T-cell (primary cell): ENCODE data around the gene ELL. TPM values are rescaled to one million over a fixed set of nuclear protein-coding genes. Genes with fewer than 3 reads are reported as not detected.

Experiments used
- ATAC-seq, 4 experiments: fragments of 200-7000 bp in 3 of 4; fragments of 150-1000 bp in 1 of 4; cut with Tn5 transposase; replicated peaks in 1 of 4; 1 replicate in 3 of 4; 2 replicates in 1 of 4; pipeline ENCODE4 v1.10.0; 2021; ENCODE audit warnings: moderate library complexity in 3 of 4, mild to moderate bottlenecking in 2 of 4, moderate number of reproducible peaks in 1 of 4
- CTCF ChIA-PET, 2 donors: fragments of 300-600 bp; sonication (Branson Sonifier 250); formaldehyde crosslinking; loops; one replicate each; lab custom pipeline; 2022; ENCODE audit warnings: antibody characterized with exemption in 2 of 2; lab: Charles Lee
- POLR2A ChIA-PET, 2 donors: fragments of 300-600 bp; sonication (Branson Sonifier 250); formaldehyde crosslinking; loops; one replicate each; lab custom pipeline; 2022; ENCODE audit warnings: antibody characterized with exemption in 2 of 2; lab: Charles Lee
- DNase-seq, 35 experiments: peaks; one replicate each; pipeline versions ENCODE4 v3.0.0 to v3.0.0-alpha.2; 2013 to 2023
- H3K27ac ChIP-seq: one replicate; pipeline ENCODE4 v1.5.1; 2013; ENCODE audit warnings: low read length
- H3K27me3 ChIP-seq, 2 experiments: replicated peaks in 1 of 2; 1 replicate in 1 of 2; 2 replicates in 1 of 2; pipeline versions ENCODE4 v1.6.1 to v1.7.0; 2013; ENCODE audit warnings: low read length in 1 of 2, mixed read lengths in 1 of 2; ENCODE audit not compliant: control insufficient read depth in 2 of 2, insufficient read depth in 2 of 2; ENCODE audit errors: extremely low read depth in 1 of 2
- H3K36me3 ChIP-seq, 2 donors: 1 replicate in 1 of 2; 2 replicates in 1 of 2; pipeline versions ENCODE4 v1.6.1 to v1.7.0; 2013; ENCODE audit warnings: low read length in 1 of 2; ENCODE audit not compliant: control insufficient read depth in 2 of 2, insufficient read depth in 1 of 2; ENCODE audit errors: extremely low read depth in 1 of 2
- H3K4me1 ChIP-seq, 2 experiments: 1 replicate in 1 of 2; 2 replicates in 1 of 2; pipeline versions ENCODE4 v1.6.1 to v1.7.0; 2013; ENCODE audit warnings: low read length in 2 of 2, mixed read lengths in 1 of 2; ENCODE audit not compliant: insufficient read depth in 2 of 2, control insufficient read depth in 1 of 2; ENCODE audit errors: extremely low read depth in 1 of 2
- H3K4me3 ChIP-seq, 2 donors: 1 replicate in 1 of 2; 2 replicates in 1 of 2; pipeline versions ENCODE4 v1.5.1 to v1.7.0; 2013; ENCODE audit warnings: mild to moderate bottlenecking in 2 of 2, low read length in 1 of 2, moderate library complexity in 1 of 2; ENCODE audit not compliant: control insufficient read depth in 1 of 2; ENCODE audit errors: extremely low read depth in 1 of 2
- H3K9me3 ChIP-seq: 2 replicates; pipeline ENCODE4 v1.7.0; 2013
- H3K27ac Mint-ChIP-seq, 2 donors: one replicate each; pipeline ENCODE4 v1.8.0; 2020 to 2021; ENCODE audit warnings: mild to moderate bottlenecking in 2 of 2, mixed read lengths in 2 of 2
- H3K27me3 Mint-ChIP-seq, 2 donors: one replicate each; pipeline ENCODE4 v1.8.0; 2021 to 2022; ENCODE audit warnings: mixed read lengths in 2 of 2
- H3K36me3 Mint-ChIP-seq: one replicate; pipeline ENCODE4 v1.8.0; 2021; ENCODE audit warnings: mixed read lengths
- H3K4me1 Mint-ChIP-seq, 3 donors: one replicate each; pipeline ENCODE4 v1.8.0; 2020 to 2022; ENCODE audit warnings: mixed read lengths in 3 of 3, mild to moderate bottlenecking in 1 of 3
- H3K4me3 Mint-ChIP-seq, 3 donors: one replicate each; pipeline ENCODE4 v1.8.0; 2020 to 2022; ENCODE audit warnings: mild to moderate bottlenecking in 3 of 3, mixed read lengths in 3 of 3, moderate library complexity in 3 of 3
- H3K9me3 Mint-ChIP-seq, 3 donors: one replicate each; pipeline ENCODE4 v1.8.0; 2020 to 2022; ENCODE audit warnings: mixed read lengths in 3 of 3
- WGBS: methylation state at CpG from one replicate; pipeline ENCODE4 v1.1.5; 2013; ENCODE audit warnings: missing lambda C conversion rate; ENCODE audit not compliant: insufficient coverage; 5-methylcytosine and 5-hydroxymethylcytosine counted together
- total RNA-seq, 35 experiments: library from RNA in 6 of 35; stranded (reverse) in 6 of 35; fragments of 120-200 nt in 1 of 35; gene quantifications; one replicate each; pipeline versions ENCODE4 v1.2.1 to v1.2.4 and lab custom pipeline; 2013 to 2026

Gene ELL
- total RNA-seq, 5 donors from 2014 or later (not counting 1 experiment from before 2014, with no cell fraction given), result 27.2 to 46.4 (median 33.4) TPM

DNA sequence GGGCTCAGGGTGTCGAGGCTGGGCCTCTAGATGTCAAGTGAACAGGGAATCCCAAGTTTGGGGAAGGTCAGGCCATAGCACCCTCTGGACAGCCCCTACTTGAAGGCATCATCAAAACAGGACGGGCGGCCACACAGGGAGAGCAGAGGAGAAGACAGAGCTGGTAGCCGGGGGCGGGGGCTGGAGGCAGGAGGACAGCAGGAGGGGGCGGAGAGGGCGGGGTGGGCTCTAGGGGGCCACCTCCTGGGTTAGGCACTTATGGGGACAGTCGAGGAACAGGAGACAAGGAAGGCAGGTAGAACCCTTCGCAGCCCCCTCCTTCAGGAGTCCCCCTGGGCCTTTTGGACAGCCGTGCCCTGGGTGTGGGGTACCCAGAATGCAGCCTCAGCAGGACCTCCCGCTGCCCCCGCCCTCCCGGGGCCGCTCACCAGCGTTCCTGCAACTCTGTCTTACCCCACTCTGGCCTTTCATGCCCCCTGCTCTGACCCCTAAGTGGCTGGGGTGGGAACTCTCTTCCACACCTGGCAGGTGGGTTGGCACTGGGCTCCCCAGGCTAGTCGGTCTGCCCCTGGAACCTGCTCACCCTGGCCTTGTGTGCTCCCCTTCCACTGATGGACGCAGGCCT lies 96.9 kb downstream of the ELL start:
- H3K27me3 ChIP-seq, result no peaks in the 10 kb centered on the region
- H3K4me3 ChIP-seq, result no peak overlapping the region
- POLR2A ChIA-PET, result no interaction called here
- DNase-seq (no peak), ATAC-seq (no peak)
- peaks cover 30 to 98% of the 10 kb centered on the region in 2 experiments for H3K4me1 ChIP-seq
- Mint-ChIP-seq H3K27me3 (no peaks in the 10 kb centered on the region), H3K36me3 (no peaks in the 10 kb centered on the region), H3K9me3 (no peaks in the 10 kb centered on the region), H3K4me3 (no peak overlapping the region), H3K27ac (peak overlapping the region; percentile 16 to 80), H3K4me1 (peaks cover 46 to 73% (median 56%) of the 10 kb centered on the region in 3 donors)
- H3K9me3 ChIP-seq, result no peaks in the 10 kb centered on the region
- CTCF ChIA-PET, result no interaction called here
- H3K36me3 ChIP-seq, result no peaks in the 10 kb centered on the region
- no peak overlapping the region for H3K27ac ChIP-seq
- 83% methylated on average over 7 of the region's 17 CpGs for WGBS

GRCh38 chr19:18424122-18424889 lies 97.6 kb downstream of the ELL start:
- Histone ChIP-seq H3K9me3 (no peaks in the 10 kb centered on the region), H3K4me3 (no peak overlapping the region), H3K36me3 (no peaks in the 10 kb centered on the region), H3K27me3 (no peaks in the 10 kb centered on the region), H3K27ac (peak overlapping the region; percentile 44), H3K4me1 (peaks cover 26 to 94% of the 10 kb centered on the region in 2 experiments)
- no peaks in the 10 kb centered on the region for H3K27me3 Mint-ChIP-seq
- H3K4me3 Mint-ChIP-seq, result peak overlapping the region in 1 of 3 donors; percentile 20
- H3K27ac Mint-ChIP-seq, result peak overlapping the region; percentile 82 to 95
- no peaks in the 10 kb centered on the region for H3K9me3 Mint-ChIP-seq
- ATAC-seq (no peak), DNase-seq (no peak)
- POLR2A ChIA-PET, result no interaction called here
- WGBS, result 74% methylated on average over 20 of the region's 22 CpGs
- no peaks in the 10 kb centered on the region for H3K36me3 Mint-ChIP-seq
- H3K4me1 Mint-ChIP-seq, result peaks cover 47 to 68% (median 51%) of the 10 kb centered on the region in 3 donors
- CTCF ChIA-PET, result no interaction called here

DNA sequence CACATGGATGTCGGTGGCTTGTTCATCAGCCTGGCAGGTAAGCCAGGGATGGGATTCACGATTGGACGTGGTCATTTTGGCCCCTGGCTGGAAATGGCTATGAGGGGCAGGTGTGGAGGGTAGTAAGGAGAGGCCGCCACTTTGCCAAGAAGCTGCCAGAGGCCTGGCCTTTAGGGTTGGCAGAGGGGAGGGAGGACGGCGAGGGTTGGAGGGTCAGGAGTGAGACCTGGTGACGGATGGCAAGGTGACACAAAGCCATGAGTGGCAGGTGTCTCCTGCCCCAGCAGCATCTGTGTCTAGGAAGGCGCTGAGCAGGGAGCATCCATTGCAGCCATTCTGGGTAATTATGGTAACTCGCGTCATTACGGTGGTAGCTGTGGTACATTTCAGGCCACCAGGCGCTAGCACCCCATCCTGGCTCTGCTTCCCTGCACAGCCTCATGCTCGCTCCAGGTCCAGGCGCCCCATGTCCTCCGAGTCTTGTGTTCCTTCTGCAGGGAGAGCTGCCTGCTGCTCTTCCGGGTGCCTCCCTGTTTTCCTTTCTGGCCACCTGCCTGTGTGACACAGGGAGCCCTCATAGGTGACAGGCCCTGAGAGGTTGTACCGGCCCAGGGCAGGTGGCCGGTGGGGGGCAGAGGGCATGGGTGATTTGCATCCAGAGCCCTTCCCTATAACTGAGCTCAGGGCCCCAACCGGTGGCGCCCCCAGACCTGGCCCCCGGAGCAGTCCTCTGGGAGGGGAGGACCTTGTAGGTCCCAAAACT lies 98.4 kb downstream of the ELL start:
- H3K9me3 ChIP-seq, result no peaks in the 10 kb centered on the region
- no peak overlapping the region for H3K4me3 ChIP-seq
- WGBS, result 86% methylated on average over 16 of the region's 21 CpGs
- Mint-ChIP-seq H3K27me3 (peaks cover 0 to 3% of the 10 kb centered on the region in 2 donors), H3K9me3 (no peaks in the 10 kb centered on the region), H3K4me3 (peak overlapping the region; percentile 31 to 89 (median 60)), H3K27ac (peak overlapping the region; percentile 82 to 95), H3K36me3 (no peaks in the 10 kb centered on the region), H3K4me1 (peaks cover 53 to 71% (median 56%) of the 10 kb centered on the region in 3 donors)
- ATAC-seq (no peak), DNase-seq (peak in 1 of 35 experiments; percentile 7)
- peak overlapping the region; percentile 68 for H3K27ac ChIP-seq
- H3K4me1 ChIP-seq, result peaks cover 30 to 94% of the 10 kb centered on the region in 2 experiments
- H3K36me3 ChIP-seq, result no peaks in the 10 kb centered on the region
- CTCF ChIA-PET, result no interaction called here
- POLR2A ChIA-PET, result no interaction called here
- peaks cover 0 to 5% of the 10 kb centered on the region in 2 experiments for H3K27me3 ChIP-seq

DNA sequence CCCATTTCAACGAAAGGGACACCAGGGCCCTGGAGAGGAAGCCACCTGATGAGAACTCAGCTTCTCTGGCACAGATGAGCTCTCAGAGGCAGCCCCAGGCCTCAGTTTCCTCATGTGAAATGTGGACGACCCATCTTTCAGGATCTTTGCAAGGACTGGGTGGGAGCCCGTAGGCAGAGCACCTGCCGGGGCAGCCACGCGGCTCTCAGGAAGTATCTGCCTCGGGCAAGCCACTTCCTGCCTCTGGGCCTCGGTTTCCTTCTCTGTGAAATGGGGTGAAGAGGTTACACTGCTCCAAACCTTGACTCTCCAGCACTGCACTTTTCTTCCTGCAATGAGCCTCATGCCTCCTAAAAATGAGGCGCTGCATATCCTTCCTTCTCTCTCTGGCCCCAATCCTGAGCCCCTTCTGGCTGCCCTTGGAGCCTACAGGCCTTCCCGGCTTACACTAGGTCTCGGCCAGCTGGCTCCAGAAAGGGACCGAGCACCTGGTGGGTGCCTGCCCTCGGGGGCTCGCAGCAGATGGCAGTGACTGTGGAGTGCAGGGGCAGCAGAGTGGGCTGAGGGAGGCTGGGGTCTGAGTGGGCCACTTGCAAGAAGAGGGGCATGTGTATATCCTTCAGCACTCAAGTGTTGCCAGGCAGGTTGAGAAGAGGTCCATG lies 99.2 kb downstream of the ELL start:
- H3K36me3 ChIP-seq, result no peaks in the 10 kb centered on the region
- Mint-ChIP-seq H3K27ac (peak overlapping the region; percentile 90 to 95), H3K4me3 (peak overlapping the region; percentile 31 to 89 (median 60)), H3K4me1 (peaks cover 60 to 76% (median 64%) of the 10 kb centered on the region in 3 donors), H3K9me3 (no peaks in the 10 kb centered on the region), H3K36me3 (no peaks in the 10 kb centered on the region), H3K27me3 (peaks cover 6 to 10% of the 10 kb centered on the region in 2 donors)
- peak overlapping the region; percentile 17 to 40 for H3K4me3 ChIP-seq
- peak overlapping the region; percentile 68 for H3K27ac ChIP-seq
- 22% methylated on average over 13 of the region's 14 CpGs for WGBS
- peaks cover 0 to 13% of the 10 kb centered on the region in 2 experiments for H3K27me3 ChIP-seq
- peak in 3 of 4 experiments; percentile 15 to 21 (median 17) for ATAC-seq
- POLR2A ChIA-PET, result interaction anchor here in 1 of 2 donors (0.6 kb wide), 1 partner anchor 18 kb away, joined by 4 read pairs; no protein-coding TSS in a partner anchor
- H3K4me1 ChIP-seq, result peaks cover 38 to 94% of the 10 kb centered on the region in 2 experiments
- peak in 3 of 35 experiments; percentile 24 to 63 (median 39) for DNase-seq
- H3K9me3 ChIP-seq, result no peaks in the 10 kb centered on the region
- CTCF ChIA-PET, result interaction anchor here (0.5 to 0.9 kb wide), 3 partner anchors 10 to 256 kb away, joined by 3 to 9 read pairs (median 4); no protein-coding TSS in a partner anchor

DNA sequence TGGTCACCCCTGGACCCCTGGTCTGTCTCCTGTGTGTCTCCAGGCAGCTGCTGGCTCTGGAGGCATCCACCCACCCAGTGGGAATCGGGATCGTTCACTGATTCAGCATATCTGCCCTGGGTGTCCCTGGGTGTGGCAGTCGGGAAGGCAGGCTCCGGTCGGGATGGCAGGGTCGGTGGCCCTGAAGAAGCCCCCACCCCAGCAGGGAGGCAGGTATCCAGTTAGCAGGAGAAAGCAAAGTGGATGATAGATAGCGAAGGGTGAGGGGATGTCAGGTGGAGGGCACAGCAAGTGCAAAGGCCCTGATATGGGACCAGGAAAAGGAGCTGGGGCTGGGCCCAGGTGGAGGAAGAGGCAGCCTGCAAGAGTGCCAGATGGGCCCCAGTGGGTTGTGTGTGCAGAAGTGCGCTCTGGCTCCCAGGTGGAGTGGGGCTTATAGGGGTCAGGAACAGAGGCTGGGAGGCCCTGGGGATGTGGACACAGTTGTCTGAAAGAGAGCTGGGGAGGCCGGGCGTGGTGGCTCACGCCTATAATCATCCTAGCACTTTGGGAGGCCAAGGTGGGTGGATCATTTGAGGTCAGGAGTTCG lies 100.4 kb downstream of the ELL start:
- DNase-seq (no peak), ATAC-seq (no peak)
- H3K27ac ChIP-seq, result peak overlapping the region; percentile 68
- peaks cover 11 to 15% of the 10 kb centered on the region in 2 donors for H3K27me3 Mint-ChIP-seq
- peaks cover 40 to 94% of the 10 kb centered on the region in 2 experiments for H3K4me1 ChIP-seq
- peak overlapping the region; percentile 90 to 95 for H3K27ac Mint-ChIP-seq
- no peaks in the 10 kb centered on the region for H3K36me3 Mint-ChIP-seq
- no peaks in the 10 kb centered on the region for H3K36me3 ChIP-seq
- no peaks in the 10 kb centered on the region for H3K9me3 Mint-ChIP-seq
- H3K9me3 ChIP-seq, result no peaks in the 10 kb centered on the region
- H3K4me1 Mint-ChIP-seq, result peaks cover 68 to 82% (median 69%) of the 10 kb centered on the region in 3 donors
- POLR2A ChIA-PET, result interaction anchor here in 1 of 2 donors (0.5 to 0.6 kb wide), 2 partner anchors 229 to 688 kb away, joined by 3 read pairs; partner anchors contain the start of gene MPV17L2
- peak overlapping the region; percentile 46 to 92 (median 89) for H3K4me3 Mint-ChIP-seq
- peaks cover 0 to 22% of the 10 kb centered on the region in 2 experiments for H3K27me3 ChIP-seq
- H3K4me3 ChIP-seq, result peak overlapping the region in 1 of 2 donors; percentile 77
- CTCF ChIA-PET, result interaction anchor here in 1 of 2 donors (0.5 kb wide), 1 partner anchor 132 kb away, joined by 3 read pairs; no protein-coding TSS in a partner anchor
- WGBS, result 68% methylated on average over 11 of the region's 12 CpGs
